ENCODE measurements around the gene ACSL3. TPM values are rescaled to one million over a fixed set of nuclear protein-coding genes. Genes with fewer than 3 reads are reported as not detected.

ACSL3 gene
- total and polyA plus RNA-seq, 2 donors from 2014 or later: 33.6 to 58.8 TPM

- no peaks in the 10 kb centered on the region for H3K36me3 ChIP-seq (ENCODE audit: control insufficient read depth in 2 of 3, insufficient read depth in 3 of 3, low read length in 3 of 3)
- DNase-seq: no peak
- FAIRE-seq: no peak
- intact Hi-C loops (cut with DNase I): no loop called here
- H3K9ac ChIP-seq (ENCODE audit: low read length in 3 of 3): no peak overlapping the region
- no peak overlapping the region for H3K4me3 ChIP-seq (ENCODE audit: low read length in 3 of 3)
- peaks cover 0 to 2% (median 0%) of the 10 kb centered on the region in 3 donors for H3K4me1 ChIP-seq (ENCODE audit: control insufficient read depth in 2 of 3, insufficient read depth in 2 of 3, low read depth in 1 of 3, low read length in 3 of 3)
- TF ChIP-seq CTCF (IDR thresholded peaks at IDR 0.05; ENCODE audit: borderline replicate concordance, extremely low read depth, insufficient read depth): no peak
- no peaks in the 10 kb centered on the region for H3K9me3 ChIP-seq (ENCODE audit: control insufficient read depth in 2 of 3, insufficient read depth in 1 of 3, low read length in 3 of 3)
- H3K27ac ChIP-seq (ENCODE audit: low read depth in 2 of 2, low read length in 2 of 2): no peak overlapping the region
- H3K27me3 ChIP-seq (ENCODE audit: control insufficient read depth, insufficient read depth, low read length): no peaks in the 10 kb centered on the region
Measured at GRCh38 chr2:222968550-222969155, 107.8 kb downstream of the ACSL3 start.

GRCh38 chr2:222969491-222969890 lies 108.7 kb downstream of the ACSL3 start:
- H3K9ac ChIP-seq (ENCODE audit: low read length in 3 of 3): no peak overlapping the region
- no peak overlapping the region for H3K4me3 ChIP-seq (ENCODE audit: low read length in 3 of 3)
- H3K36me3 ChIP-seq (ENCODE audit: control insufficient read depth in 2 of 3, insufficient read depth in 3 of 3, low read length in 3 of 3): no peaks in the 10 kb centered on the region
- no peaks in the 10 kb centered on the region for H3K9me3 ChIP-seq (ENCODE audit: control insufficient read depth in 2 of 3, insufficient read depth in 1 of 3, low read length in 3 of 3)
- no peaks in the 10 kb centered on the region for H3K27me3 ChIP-seq (ENCODE audit: control insufficient read depth, insufficient read depth, low read length)
- H3K27ac ChIP-seq (ENCODE audit: low read depth in 2 of 2, low read length in 2 of 2): no peak overlapping the region
- peaks cover 0 to 2% (median 0%) of the 10 kb centered on the region in 3 donors for H3K4me1 ChIP-seq (ENCODE audit: control insufficient read depth in 2 of 3, insufficient read depth in 2 of 3, low read depth in 1 of 3, low read length in 3 of 3)
- intact Hi-C loops (cut with DNase I): no loop called here
- no peak for DNase-seq
- no peak for FAIRE-seq
- TF ChIP-seq CTCF (IDR thresholded peaks at IDR 0.05; ENCODE audit: borderline replicate concordance, extremely low read depth, insufficient read depth): no peak

DNA sequence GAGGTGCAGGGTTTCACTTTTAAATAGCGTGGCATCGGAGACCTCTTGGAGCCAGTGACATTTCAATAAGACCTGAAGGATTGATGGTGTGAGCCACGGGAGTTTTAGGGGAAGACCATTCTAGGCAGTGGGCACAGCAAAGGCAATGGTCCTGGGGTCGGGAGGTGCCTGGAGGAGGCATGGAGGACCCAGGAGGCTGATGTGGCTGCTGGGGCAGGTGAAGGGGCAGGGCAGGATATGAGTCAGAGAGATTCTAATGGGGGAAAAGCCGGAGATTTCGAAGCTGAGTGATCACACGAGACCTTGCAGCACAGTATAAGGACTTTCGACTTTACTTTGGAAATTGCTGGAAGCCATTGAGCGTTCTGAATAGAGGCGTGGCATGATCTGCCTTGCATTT lies 111.6 kb downstream of the ACSL3 start:
- TF ChIP-seq CTCF (IDR thresholded peaks at IDR 0.05; ENCODE audit: borderline replicate concordance, extremely low read depth, insufficient read depth): no peak
- H3K9ac ChIP-seq (ENCODE audit: low read length in 3 of 3): no peak overlapping the region
- no peak overlapping the region for H3K4me3 ChIP-seq (ENCODE audit: low read length in 3 of 3)
- H3K27ac ChIP-seq (ENCODE audit: low read depth in 2 of 2, low read length in 2 of 2): no peak overlapping the region
- intact Hi-C loops (cut with DNase I): loop anchor here (10.0 kb wide), 1 partner anchor 822 kb away; no protein-coding TSS in a partner anchor
- DNase-seq: no peak
- H3K36me3 ChIP-seq (ENCODE audit: control insufficient read depth in 2 of 3, insufficient read depth in 3 of 3, low read length in 3 of 3): no peaks in the 10 kb centered on the region
- no peaks in the 10 kb centered on the region for H3K27me3 ChIP-seq (ENCODE audit: control insufficient read depth, insufficient read depth, low read length)
- no peaks in the 10 kb centered on the region for H3K9me3 ChIP-seq (ENCODE audit: control insufficient read depth in 2 of 3, insufficient read depth in 1 of 3, low read length in 3 of 3)
- H3K4me1 ChIP-seq (ENCODE audit: control insufficient read depth in 2 of 3, insufficient read depth in 2 of 3, low read depth in 1 of 3, low read length in 3 of 3): peaks cover 0 to 2% (median 0%) of the 10 kb centered on the region in 3 donors
- FAIRE-seq: no peak
